ENCODE results near the gene ROBO3. TPM values are rescaled to one million over a fixed set of nuclear protein-coding genes. Genes with fewer than 3 reads are reported as not detected.

ROBO3 gene
- total RNA-seq, 1 donor from 2014 or later: 27.4 TPM

DNA sequence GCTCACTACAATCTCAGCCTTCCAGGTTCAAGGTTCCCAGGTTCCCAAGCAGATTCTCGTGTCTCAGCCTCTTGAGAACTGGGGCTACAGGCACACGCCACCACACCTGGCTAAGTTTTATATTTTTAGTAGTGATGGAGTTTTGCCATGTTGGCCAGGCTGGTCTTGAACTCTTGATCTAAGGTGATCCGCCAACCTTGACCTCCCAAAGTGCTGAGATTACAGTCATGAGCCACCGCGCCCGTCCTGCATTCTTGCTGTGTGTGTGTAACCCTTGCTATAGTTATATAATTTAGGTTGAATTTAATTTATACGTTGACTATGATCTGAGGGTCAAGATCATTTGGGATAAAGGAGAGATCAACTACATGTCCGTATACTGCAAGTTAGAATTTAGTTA is 29.3 kb upstream of the ROBO3 start:
- no peaks in the 10 kb centered on the region for H3K9me3 Mint-ChIP-seq
- no peak overlapping the region for H3K27ac Mint-ChIP-seq
- peak overlapping the region; percentile 83 for H3K4me3 Mint-ChIP-seq
- H3K4me1 Mint-ChIP-seq (ENCODE audit: unreplicated experiment): peaks cover 24% of the 10 kb centered on the region
- TF ChIP-seq, protein P1, sequence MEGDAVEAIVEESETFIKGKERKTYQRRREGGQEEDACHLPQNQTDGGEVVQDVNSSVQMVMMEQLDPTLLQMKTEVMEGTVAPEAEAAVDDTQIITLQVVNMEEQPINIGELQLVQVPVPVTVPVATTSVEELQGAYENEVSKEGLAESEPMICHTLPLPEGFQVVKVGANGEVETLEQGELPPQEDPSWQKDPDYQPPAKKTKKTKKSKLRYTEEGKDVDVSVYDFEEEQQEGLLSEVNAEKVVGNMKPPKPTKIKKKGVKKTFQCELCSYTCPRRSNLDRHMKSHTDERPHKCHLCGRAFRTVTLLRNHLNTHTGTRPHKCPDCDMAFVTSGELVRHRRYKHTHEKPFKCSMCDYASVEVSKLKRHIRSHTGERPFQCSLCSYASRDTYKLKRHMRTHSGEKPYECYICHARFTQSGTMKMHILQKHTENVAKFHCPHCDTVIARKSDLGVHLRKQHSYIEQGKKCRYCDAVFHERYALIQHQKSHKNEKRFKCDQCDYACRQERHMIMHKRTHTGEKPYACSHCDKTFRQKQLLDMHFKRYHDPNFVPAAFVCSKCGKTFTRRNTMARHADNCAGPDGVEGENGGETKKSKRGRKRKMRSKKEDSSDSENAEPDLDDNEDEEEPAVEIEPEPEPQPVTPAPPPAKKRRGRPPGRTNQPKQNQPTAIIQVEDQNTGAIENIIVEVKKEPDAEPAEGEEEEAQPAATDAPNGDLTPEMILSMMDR (conservative IDR thresholded peaks at IDR 0.05): no peak
- no peaks in the 10 kb centered on the region for H3K36me3 Mint-ChIP-seq
- H3K27me3 Mint-ChIP-seq: peaks cover 58% of the 10 kb centered on the region
- DNase-seq (ENCODE audit: extremely low spot score, unreplicated experiment): no peak

DNA sequence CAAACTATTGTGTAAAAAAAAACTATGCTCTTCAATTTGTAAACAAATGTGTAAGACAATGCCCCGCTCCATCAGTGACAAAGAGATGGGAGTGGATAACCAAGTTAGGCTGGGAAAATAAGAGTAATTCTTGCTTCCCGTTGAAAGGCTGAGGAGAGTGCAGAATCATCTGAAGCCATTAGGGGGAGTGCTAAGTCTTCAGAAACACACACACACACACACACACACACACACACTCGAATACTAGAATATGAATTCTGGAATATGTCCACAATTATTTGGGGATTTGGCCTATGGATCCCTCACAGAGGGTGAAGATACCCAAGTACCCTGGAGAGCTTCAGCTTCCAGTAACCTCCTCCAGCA is 27.8 kb upstream of the ROBO3 start:
- peak overlapping the region; percentile 16 for H3K27ac Mint-ChIP-seq
- peaks cover 31% of the 10 kb centered on the region for H3K4me1 Mint-ChIP-seq (ENCODE audit: unreplicated experiment)
- no peak for DNase-seq (ENCODE audit: extremely low spot score, unreplicated experiment)
- TF ChIP-seq, protein P1 (conservative IDR thresholded peaks at IDR 0.05): no peak
- no peaks in the 10 kb centered on the region for H3K36me3 Mint-ChIP-seq
- H3K9me3 Mint-ChIP-seq: no peaks in the 10 kb centered on the region
- H3K27me3 Mint-ChIP-seq: peaks cover 64% of the 10 kb centered on the region
- peak overlapping the region; percentile 63 for H3K4me3 Mint-ChIP-seq

DNA sequence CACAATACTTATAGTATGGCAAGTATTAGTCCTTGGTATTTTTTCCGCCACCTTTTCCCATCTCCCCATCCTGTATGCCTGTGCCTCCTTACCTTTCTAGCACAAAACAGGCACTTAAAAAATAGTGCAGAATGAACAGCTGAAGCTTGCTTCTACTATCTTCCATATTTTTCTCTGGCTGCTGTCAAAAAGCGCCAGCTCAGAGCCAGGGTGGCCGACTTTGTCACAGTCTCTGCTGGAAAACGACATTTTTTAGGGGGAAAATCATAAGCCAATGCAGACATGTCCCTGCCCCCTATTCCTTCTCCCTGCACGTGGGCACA is 26.5 kb upstream of the ROBO3 start:
- H3K9me3 Mint-ChIP-seq: no peaks in the 10 kb centered on the region
- TF ChIP-seq, protein P1 (conservative IDR thresholded peaks at IDR 0.05): no peak
- no peaks in the 10 kb centered on the region for H3K36me3 Mint-ChIP-seq
- H3K4me1 Mint-ChIP-seq (ENCODE audit: unreplicated experiment): peaks cover 37% of the 10 kb centered on the region
- peak overlapping the region; percentile 71 for H3K4me3 Mint-ChIP-seq
- DNase-seq (ENCODE audit: extremely low spot score, unreplicated experiment): no peak
- no peak overlapping the region for H3K27ac Mint-ChIP-seq
- peaks cover 67% of the 10 kb centered on the region for H3K27me3 Mint-ChIP-seq

DNA sequence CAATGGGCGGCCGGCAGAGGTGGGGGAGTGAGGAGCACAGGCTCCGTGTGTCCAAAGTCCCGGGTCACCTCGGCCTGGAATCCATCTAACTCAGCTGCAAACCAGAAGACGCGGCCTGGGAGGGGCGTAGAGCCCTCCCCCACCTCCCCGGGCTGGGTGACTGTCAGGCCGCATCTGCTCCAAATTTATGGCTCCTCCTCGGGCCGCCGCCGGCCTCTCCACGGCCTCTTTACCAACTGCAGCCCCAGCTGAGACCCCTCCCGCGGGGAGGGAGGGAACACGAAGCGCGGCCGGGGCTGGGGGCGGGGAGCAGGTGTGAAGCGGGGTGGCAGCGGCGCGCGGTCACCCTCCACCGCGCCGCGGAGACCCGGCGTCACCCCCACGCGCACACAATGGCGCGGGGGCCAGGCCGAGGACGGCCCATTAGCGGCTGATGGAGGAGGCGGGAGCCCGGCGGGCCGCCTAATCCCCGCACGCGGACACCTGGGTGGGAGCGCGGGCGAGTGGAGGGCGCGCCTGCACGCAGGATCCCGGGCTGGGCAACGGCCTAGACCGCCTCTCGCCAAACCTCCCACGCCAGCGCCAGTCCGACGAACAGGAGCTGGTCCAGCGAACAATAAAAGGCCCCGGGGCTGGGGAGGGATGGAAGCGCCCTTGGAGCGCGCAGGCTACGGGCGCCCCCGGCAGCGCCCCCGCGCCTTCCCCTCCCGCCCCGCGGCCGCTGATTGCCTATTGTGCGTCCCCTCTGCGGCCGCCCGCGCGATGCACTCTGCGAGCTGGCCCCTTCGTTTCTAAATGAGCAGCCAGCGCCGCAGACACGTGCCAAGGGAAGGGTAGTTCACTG is 25.9 kb upstream of the ROBO3 start:
- no peaks in the 10 kb centered on the region for H3K9me3 Mint-ChIP-seq

DNA sequence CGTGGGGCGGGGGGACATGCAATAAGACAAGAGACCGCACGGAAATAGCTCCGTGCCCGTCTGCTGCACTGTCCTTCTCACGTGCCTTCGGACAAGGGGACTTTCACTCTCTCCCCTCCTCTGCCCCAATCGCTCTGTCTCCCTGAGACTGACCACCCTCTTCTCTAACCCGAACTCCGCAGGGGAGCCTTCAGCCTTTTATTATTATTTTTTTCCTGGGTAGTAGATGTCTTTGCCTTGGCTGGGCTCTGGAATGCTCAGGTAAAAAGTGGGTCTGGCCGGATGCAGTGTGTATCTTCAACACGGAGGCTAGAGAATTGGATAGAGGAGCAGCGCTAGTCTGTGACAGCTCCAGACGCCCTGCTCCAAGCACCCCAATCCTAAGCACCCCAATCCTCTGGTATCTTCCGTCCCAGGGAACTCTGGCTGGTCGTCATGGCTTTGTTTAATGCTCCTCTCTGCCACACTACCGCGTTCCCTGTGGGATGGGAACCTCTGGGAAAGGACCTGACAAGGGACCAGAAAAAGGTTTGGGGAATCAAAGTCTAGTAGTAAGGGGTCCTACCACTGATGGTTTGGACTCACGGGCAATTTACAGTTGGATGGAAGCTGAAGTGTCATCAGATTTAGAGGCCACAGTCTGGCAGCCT is 25.1 kb upstream of the ROBO3 start:
- H3K4me1 Mint-ChIP-seq (ENCODE audit: unreplicated experiment): peaks cover 38% of the 10 kb centered on the region
- H3K36me3 Mint-ChIP-seq: no peaks in the 10 kb centered on the region
- H3K27me3 Mint-ChIP-seq: peaks cover 68% of the 10 kb centered on the region
- DNase-seq (ENCODE audit: extremely low spot score, unreplicated experiment): no peak
- peak overlapping the region; percentile 62 for H3K27ac Mint-ChIP-seq
- TF ChIP-seq, protein P1 (conservative IDR thresholded peaks at IDR 0.05): no peak
- H3K4me3 Mint-ChIP-seq: peak overlapping the region; percentile 82
- no peaks in the 10 kb centered on the region for H3K9me3 Mint-ChIP-seq

More for the DNA sequence above, 25.9 kb upstream of the ROBO3 start:
- no peaks in the 10 kb centered on the region for H3K36me3 Mint-ChIP-seq
- peaks cover 68% of the 10 kb centered on the region for H3K27me3 Mint-ChIP-seq
- H3K4me3 Mint-ChIP-seq: peak overlapping the region; percentile 82
- peaks cover 38% of the 10 kb centered on the region for H3K4me1 Mint-ChIP-seq (ENCODE audit: unreplicated experiment)
- H3K27ac Mint-ChIP-seq: no peak overlapping the region
- TF ChIP-seq, protein P1 (conservative IDR thresholded peaks at IDR 0.05): no peak
- DNase-seq (ENCODE audit: extremely low spot score, unreplicated experiment): no peak

Data from type B pancreatic cell (in vitro differentiated cells).